ENCODE results near the gene ANK3. TPM values are rescaled to one million over a fixed set of nuclear protein-coding genes. Genes with fewer than 3 reads are reported as not detected.
A peak's percentile ranks its signal among the peaks of the same experiment; 100 is the strongest.

ANK3 gene
- total and polyA plus RNA-seq, 2 experiments from 2014 or later, result 0.14 to 0.54 TPM

- Histone ChIP-seq H3K27ac (no peak overlapping the region), H3K4me2 (ENCODE audit: unreplicated experiment) (no peak overlapping the region), H3K4me3 (no peak overlapping the region), H3K36me3 (ENCODE audit: low read depth) (no peaks in the 10 kb centered on the region), H3K79me2 (ENCODE audit: insufficient read depth) (no peaks in the 10 kb centered on the region), H3K9ac (no peak overlapping the region), H3K4me1 (ENCODE audit: insufficient read depth) (peaks cover 27% of the 10 kb centered on the region), H3K9me2 (ENCODE audit: insufficient read depth) (no peaks in the 10 kb centered on the region), H4K20me1 (ENCODE audit: insufficient read depth) (no peaks in the 10 kb centered on the region), H3K27me3 (replicated peaks; ENCODE audit: insufficient read depth) (no peaks in the 10 kb centered on the region), H3F3A (ENCODE audit: insufficient read depth) (peaks cover 6% of the 10 kb centered on the region; the same call in 1 of the 2 replicates), H2AFZ (no peak overlapping the region), H3K9me3 (ENCODE audit: low read depth) (no peaks in the 10 kb centered on the region)
- no peak for DNase-seq
- 100% methylated on average over 1 of the region's 1 CpG for WGBS, 2 experiments (ENCODE audit: low coverage in 1 of 2, low lambda C conversion rate in 2 of 2, missing lambda C conversion rate in 2 of 2)
- in situ Hi-C loops (cut with MboI), result no loop called here
- TF ChIP-seq EZH2 (IDR thresholded peaks at IDR 0.05; ENCODE audit: insufficient read depth, poor library complexity, severe bottlenecking) (no peak), EZH2phosphoT487 (IDR thresholded peaks at IDR 0.05; ENCODE audit: insufficient read depth, low read depth) (no peak)
These were observed 28.2 kb upstream of the ANK3 start for GRCh38 chr10:60417901-60418300.

- Histone ChIP-seq H3K36me3 (ENCODE audit: low read depth) (no peaks in the 10 kb centered on the region), H3K9me3 (ENCODE audit: low read depth) (no peaks in the 10 kb centered on the region), H3K27ac (no peak overlapping the region), H3K4me3 (no peak overlapping the region), H3K4me1 (ENCODE audit: insufficient read depth) (peaks cover 27% of the 10 kb centered on the region), H4K20me1 (ENCODE audit: insufficient read depth) (no peaks in the 10 kb centered on the region), H3K4me2 (ENCODE audit: unreplicated experiment) (no peak overlapping the region), H2AFZ (no peak overlapping the region), H3K9me2 (ENCODE audit: insufficient read depth) (no peaks in the 10 kb centered on the region), H3K9ac (no peak overlapping the region), H3F3A (ENCODE audit: insufficient read depth) (peaks cover 6% of the 10 kb centered on the region; the same call in 1 of the 2 replicates), H3K79me2 (ENCODE audit: insufficient read depth) (no peaks in the 10 kb centered on the region), H3K27me3 (replicated peaks; ENCODE audit: insufficient read depth) (no peaks in the 10 kb centered on the region)
- DNase-seq, result peak; percentile 34
- in situ Hi-C loops (cut with MboI), result no loop called here
- 68 to 72% methylated on average over 2 of the region's 2 CpGs for WGBS, 2 experiments (ENCODE audit: low coverage in 1 of 2, low lambda C conversion rate in 2 of 2, missing lambda C conversion rate in 2 of 2)
- TF ChIP-seq EZH2 (IDR thresholded peaks at IDR 0.05; ENCODE audit: insufficient read depth, poor library complexity, severe bottlenecking), result no peak
- no peak for TF ChIP-seq EZH2phosphoT487 (IDR thresholded peaks at IDR 0.05; ENCODE audit: insufficient read depth, low read depth)
These were observed 27.3 kb upstream of the ANK3 start for GRCh38 chr10:60417024-60417423.

- peaks cover 27% of the 10 kb centered on the region for H3K4me1 ChIP-seq (ENCODE audit: insufficient read depth)
- H3K9me2 ChIP-seq (ENCODE audit: insufficient read depth), result no peaks in the 10 kb centered on the region
- no peaks in the 10 kb centered on the region for H3K9me3 ChIP-seq (ENCODE audit: low read depth)
- 23 to 30% methylated on average over 12 of the region's 12 CpGs for WGBS, 2 experiments (ENCODE audit: low coverage in 1 of 2, low lambda C conversion rate in 2 of 2, missing lambda C conversion rate in 2 of 2)
- H3K27me3 ChIP-seq (replicated peaks; ENCODE audit: insufficient read depth), result no peaks in the 10 kb centered on the region
- peaks cover 6% of the 10 kb centered on the region; the same call in 1 of the 2 replicates for H3F3A ChIP-seq (ENCODE audit: insufficient read depth)
- H2AFZ ChIP-seq, result no peak overlapping the region
- in situ Hi-C loops (cut with MboI), result no loop called here
- no peak overlapping the region for H3K27ac ChIP-seq
- DNase-seq, result peak; percentile 94
- TF ChIP-seq EZH2phosphoT487 (IDR thresholded peaks at IDR 0.05; ENCODE audit: insufficient read depth, low read depth), result no peak
- no peak overlapping the region for H3K9ac ChIP-seq
- peak overlapping the region; percentile 44 for H3K4me2 ChIP-seq (ENCODE audit: unreplicated experiment)
- H3K4me3 ChIP-seq, result no peak overlapping the region
- H4K20me1 ChIP-seq (ENCODE audit: insufficient read depth), result no peaks in the 10 kb centered on the region
- H3K79me2 ChIP-seq (ENCODE audit: insufficient read depth), result no peaks in the 10 kb centered on the region
- no peaks in the 10 kb centered on the region for H3K36me3 ChIP-seq (ENCODE audit: low read depth)
These were observed 25.4 kb upstream of the ANK3 start for GRCh38 chr10:60414877-60415585.

- TF ChIP-seq EZH2phosphoT487 (IDR thresholded peaks at IDR 0.05; ENCODE audit: insufficient read depth, low read depth) (no peak), EZH2 (IDR thresholded peaks at IDR 0.05; ENCODE audit: insufficient read depth, poor library complexity, severe bottlenecking) (no peak)
- 100% methylated on average over 2 of the region's 2 CpGs for WGBS, 2 experiments (ENCODE audit: low coverage in 1 of 2, low lambda C conversion rate in 2 of 2, missing lambda C conversion rate in 2 of 2)
- Histone ChIP-seq H3K9ac (no peak overlapping the region), H2AFZ (no peak overlapping the region), H3K4me3 (no peak overlapping the region), H3K9me3 (ENCODE audit: low read depth) (no peaks in the 10 kb centered on the region), H3K9me2 (ENCODE audit: insufficient read depth) (no peaks in the 10 kb centered on the region), H4K20me1 (ENCODE audit: insufficient read depth) (no peaks in the 10 kb centered on the region), H3K36me3 (ENCODE audit: low read depth) (no peaks in the 10 kb centered on the region), H3K27ac (no peak overlapping the region), H3K4me2 (ENCODE audit: unreplicated experiment) (peak overlapping the region; percentile 39), H3F3A (ENCODE audit: insufficient read depth) (peaks cover 6% of the 10 kb centered on the region; the same call in 1 of the 2 replicates), H3K4me1 (ENCODE audit: insufficient read depth) (peaks cover 27% of the 10 kb centered on the region), H3K27me3 (replicated peaks; ENCODE audit: insufficient read depth) (no peaks in the 10 kb centered on the region), H3K79me2 (ENCODE audit: insufficient read depth) (no peaks in the 10 kb centered on the region)
- in situ Hi-C loops (cut with MboI), result no loop called here
- DNase-seq, result no peak
These were observed 24.4 kb upstream of the ANK3 start for GRCh38 chr10:60414111-60414510.
